ENCODE measurements around the gene MLF2. TPM values are rescaled to one million over a fixed set of nuclear protein-coding genes. Genes with fewer than 3 reads are reported as not detected.

The MLF2 gene
- total RNA-seq, 2 donors from 2014 or later, result 219 to 393 TPM

- Histone ChIP-seq H3K4me3 (ENCODE audit: low read length) (peak overlapping the region; percentile 53), H3K36me3 (ENCODE audit: control insufficient read depth, insufficient read depth, low read length) (peaks cover 32% of the 10 kb centered on the region), H3K27ac (ENCODE audit: low read depth, low read length) (peak overlapping the region; percentile 12), H3K4me1 (ENCODE audit: control insufficient read depth, insufficient read depth, low read length) (peaks cover 5% of the 10 kb centered on the region), H3K27me3 (ENCODE audit: control insufficient read depth, insufficient read depth, low read length, poor library complexity, severe bottlenecking) (no peaks in the 10 kb centered on the region), H3K9ac (ENCODE audit: extremely low read depth, low read length, poor library complexity, severe bottlenecking) (no peak overlapping the region), H3K9me3 (ENCODE audit: control insufficient read depth, low read length) (no peaks in the 10 kb centered on the region)
- Mint-ChIP-seq H3K4me3 (peak overlapping the region; percentile 91), H3K36me3 (ENCODE audit: low read depth) (peaks cover 32% of the 10 kb centered on the region), H3K27me3 (ENCODE audit: insufficient read depth) (peaks cover 5% of the 10 kb centered on the region), H3K27ac (peak overlapping the region; percentile 79), H3K4me1 (peaks cover 26% of the 10 kb centered on the region), H3K9me3 (no peaks in the 10 kb centered on the region)
- DNase-seq, result no peak
- no peak for TF ChIP-seq CTCF (conservative IDR thresholded peaks at IDR 0.05)
- WGBS, 2 experiments (ENCODE audit: insufficient coverage in 1 of 2, insufficient read length in 1 of 2), result 4 to 8% methylated on average over 3 to 7 of the region's 7 CpGs
These were observed 923 bp upstream of the MLF2 start for GRCh38 chr12:6753772-6754356.

GRCh38 chr12:6752167-6752920 is 597 bp downstream of the MLF2 start:
- H3K4me3 ChIP-seq (ENCODE audit: low read length), result peak overlapping the region; percentile 94
- H3K27ac ChIP-seq (ENCODE audit: low read depth, low read length), result peak overlapping the region; percentile 97
- TF ChIP-seq CTCF (conservative IDR thresholded peaks at IDR 0.05), result peak; percentile 74
- Mint-ChIP-seq H3K9me3 (no peaks in the 10 kb centered on the region), H3K4me3 (peak overlapping the region; percentile 91), H3K27me3 (ENCODE audit: insufficient read depth) (peaks cover 5% of the 10 kb centered on the region), H3K27ac (peak overlapping the region; percentile 100), H3K36me3 (ENCODE audit: low read depth) (peaks cover 46% of the 10 kb centered on the region), H3K4me1 (peaks cover 19% of the 10 kb centered on the region)
- peak overlapping the region; percentile 95 for H3K9ac ChIP-seq (ENCODE audit: extremely low read depth, low read length, poor library complexity, severe bottlenecking)
- peak; percentile 69 for DNase-seq
- H3K27me3 ChIP-seq (ENCODE audit: control insufficient read depth, insufficient read depth, low read length, poor library complexity, severe bottlenecking), result no peaks in the 10 kb centered on the region
- peaks cover 5% of the 10 kb centered on the region for H3K4me1 ChIP-seq (ENCODE audit: control insufficient read depth, insufficient read depth, low read length)
- H3K9me3 ChIP-seq (ENCODE audit: control insufficient read depth, low read length), result no peaks in the 10 kb centered on the region
- WGBS, 2 experiments (ENCODE audit: insufficient coverage in 1 of 2, insufficient read length in 1 of 2), result 6 to 11% methylated on average over 7 to 24 of the region's 24 CpGs
- H3K36me3 ChIP-seq (ENCODE audit: control insufficient read depth, insufficient read depth, low read length), result peaks cover 47% of the 10 kb centered on the region

GRCh38 chr12:6751767-6752166 is 1.2 kb downstream of the MLF2 start:
- 90 to 95% methylated on average over 6 to 7 of the region's 7 CpGs for WGBS, 2 experiments (ENCODE audit: insufficient coverage in 1 of 2, insufficient read length in 1 of 2)
- Mint-ChIP-seq H3K9me3 (no peaks in the 10 kb centered on the region), H3K36me3 (ENCODE audit: low read depth) (peaks cover 51% of the 10 kb centered on the region), H3K4me1 (peaks cover 18% of the 10 kb centered on the region), H3K27ac (peak overlapping the region; percentile 100), H3K4me3 (peak overlapping the region; percentile 91), H3K27me3 (ENCODE audit: insufficient read depth) (peaks cover 2% of the 10 kb centered on the region)
- peaks cover 53% of the 10 kb centered on the region for H3K36me3 ChIP-seq (ENCODE audit: control insufficient read depth, insufficient read depth, low read length)
- H3K4me3 ChIP-seq (ENCODE audit: low read length), result peak overlapping the region; percentile 94
- no peaks in the 10 kb centered on the region for H3K27me3 ChIP-seq (ENCODE audit: control insufficient read depth, insufficient read depth, low read length, poor library complexity, severe bottlenecking)
- no peaks in the 10 kb centered on the region for H3K9me3 ChIP-seq (ENCODE audit: control insufficient read depth, low read length)
- TF ChIP-seq CTCF (conservative IDR thresholded peaks at IDR 0.05), result no peak
- peaks cover 5% of the 10 kb centered on the region for H3K4me1 ChIP-seq (ENCODE audit: control insufficient read depth, insufficient read depth, low read length)
- no peak overlapping the region for H3K27ac ChIP-seq (ENCODE audit: low read depth, low read length)
- no peak for DNase-seq
- H3K9ac ChIP-seq (ENCODE audit: extremely low read depth, low read length, poor library complexity, severe bottlenecking), result peak overlapping the region; percentile 95
